GM23248 (cell line): ENCODE data around the gene TTC39B.

Experiments used
- EZH2 ChIP-seq: fragments of 200-600 bp; sonication (generic); IDR thresholded peaks from 2 replicates; pipeline ENCODE4 v1.6.1; 2018; ENCODE audit warnings: antibody characterized with exemption, mild to moderate bottlenecking; ENCODE audit not compliant: insufficient read depth, poor library complexity, severe bottlenecking
- EZH2phosphoT487 ChIP-seq: fragments of 200-600 bp; sonication (generic); IDR thresholded peaks from 2 replicates; pipeline ENCODE4 v1.6.1; 2018; ENCODE audit warnings: antibody characterized with exemption, moderate library complexity, mild to moderate bottlenecking, low read depth; ENCODE audit not compliant: insufficient read depth

- TF ChIP-seq EZH2 (no peak), EZH2phosphoT487 (no peak)
Measured at GRCh38 chr9:15300218-15300617, 6.8 kb downstream of the TTC39B start.
